Stomach (tissue), 4 donors: ENCODE results near the gene GJC1.

Experiments
- POLR2A ChIP-seq, 4 donors: fragments of 450-650 bp; IDR thresholded peaks; one replicate each; pipeline ENCODE4 v1.6.1; 2016; ENCODE audit warnings: antibody characterized with exemption in 4 of 4, control low read depth in 2 of 4, mild to moderate bottlenecking in 1 of 4, moderate library complexity in 1 of 4
- TF ChIP-seq, protein P1 (sequence below), 7 experiments: fragments of 450-650 bp in 4 of 7; fragments of 200-600 bp in 3 of 7; sonication (generic) in 3 of 7; IDR thresholded peaks; one replicate each; pipeline ENCODE4 v1.5.1; 2016 to 2019; ENCODE audit warnings: antibody characterized with exemption in 7 of 7, control low read depth in 2 of 7, mild to moderate bottlenecking in 1 of 7

DNA sequence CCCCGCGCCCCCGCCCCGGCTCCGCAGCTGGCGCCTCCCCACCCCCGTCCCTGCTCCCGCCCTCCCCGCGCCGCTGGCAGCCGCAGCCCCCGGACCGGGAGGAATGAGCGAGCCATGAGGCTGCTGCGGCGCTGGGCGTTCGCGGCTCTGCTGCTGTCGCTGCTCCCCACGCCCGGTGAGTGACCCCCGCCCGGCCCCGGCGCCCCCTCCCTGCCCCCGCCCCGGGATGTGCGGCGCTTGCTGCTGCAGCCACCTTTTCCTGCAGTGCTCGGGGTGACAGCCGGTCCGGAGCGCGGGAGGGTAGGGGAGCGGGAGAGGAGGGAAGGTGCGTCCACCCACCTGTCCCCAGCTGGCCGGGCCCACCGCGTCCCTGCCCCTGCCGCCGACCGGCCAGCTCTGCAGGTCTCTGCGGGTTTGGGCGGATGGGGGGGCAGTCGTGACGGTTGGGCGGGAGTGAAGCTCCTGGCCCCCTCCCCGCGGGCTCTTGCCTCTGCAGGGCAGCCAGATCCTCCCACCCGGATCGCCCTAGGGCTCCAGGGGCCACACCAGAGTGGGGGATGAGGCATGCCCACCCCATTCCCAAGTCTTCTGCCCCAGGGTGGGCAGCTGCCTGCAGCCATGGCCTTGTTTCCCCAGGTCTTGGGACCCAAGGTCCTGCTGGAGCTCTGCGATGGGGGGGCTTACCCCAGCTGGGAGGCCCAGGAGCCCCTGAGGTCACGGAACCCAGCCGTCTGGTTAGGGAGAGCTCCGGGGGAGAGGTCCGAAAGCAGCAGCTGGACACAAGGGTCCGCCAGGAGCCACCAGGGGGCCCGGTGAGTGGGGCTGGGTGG, 70.8 kb downstream of the GJC1 start:
- TF ChIP-seq, protein P1, sequence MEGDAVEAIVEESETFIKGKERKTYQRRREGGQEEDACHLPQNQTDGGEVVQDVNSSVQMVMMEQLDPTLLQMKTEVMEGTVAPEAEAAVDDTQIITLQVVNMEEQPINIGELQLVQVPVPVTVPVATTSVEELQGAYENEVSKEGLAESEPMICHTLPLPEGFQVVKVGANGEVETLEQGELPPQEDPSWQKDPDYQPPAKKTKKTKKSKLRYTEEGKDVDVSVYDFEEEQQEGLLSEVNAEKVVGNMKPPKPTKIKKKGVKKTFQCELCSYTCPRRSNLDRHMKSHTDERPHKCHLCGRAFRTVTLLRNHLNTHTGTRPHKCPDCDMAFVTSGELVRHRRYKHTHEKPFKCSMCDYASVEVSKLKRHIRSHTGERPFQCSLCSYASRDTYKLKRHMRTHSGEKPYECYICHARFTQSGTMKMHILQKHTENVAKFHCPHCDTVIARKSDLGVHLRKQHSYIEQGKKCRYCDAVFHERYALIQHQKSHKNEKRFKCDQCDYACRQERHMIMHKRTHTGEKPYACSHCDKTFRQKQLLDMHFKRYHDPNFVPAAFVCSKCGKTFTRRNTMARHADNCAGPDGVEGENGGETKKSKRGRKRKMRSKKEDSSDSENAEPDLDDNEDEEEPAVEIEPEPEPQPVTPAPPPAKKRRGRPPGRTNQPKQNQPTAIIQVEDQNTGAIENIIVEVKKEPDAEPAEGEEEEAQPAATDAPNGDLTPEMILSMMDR (IDR thresholded peaks at IDR 0.05), result no peak
- no peak for TF ChIP-seq POLR2A (IDR thresholded peaks at IDR 0.05)
